ENCODE results near the gene C1QTNF12.

C1QTNF12 gene

DNA sequence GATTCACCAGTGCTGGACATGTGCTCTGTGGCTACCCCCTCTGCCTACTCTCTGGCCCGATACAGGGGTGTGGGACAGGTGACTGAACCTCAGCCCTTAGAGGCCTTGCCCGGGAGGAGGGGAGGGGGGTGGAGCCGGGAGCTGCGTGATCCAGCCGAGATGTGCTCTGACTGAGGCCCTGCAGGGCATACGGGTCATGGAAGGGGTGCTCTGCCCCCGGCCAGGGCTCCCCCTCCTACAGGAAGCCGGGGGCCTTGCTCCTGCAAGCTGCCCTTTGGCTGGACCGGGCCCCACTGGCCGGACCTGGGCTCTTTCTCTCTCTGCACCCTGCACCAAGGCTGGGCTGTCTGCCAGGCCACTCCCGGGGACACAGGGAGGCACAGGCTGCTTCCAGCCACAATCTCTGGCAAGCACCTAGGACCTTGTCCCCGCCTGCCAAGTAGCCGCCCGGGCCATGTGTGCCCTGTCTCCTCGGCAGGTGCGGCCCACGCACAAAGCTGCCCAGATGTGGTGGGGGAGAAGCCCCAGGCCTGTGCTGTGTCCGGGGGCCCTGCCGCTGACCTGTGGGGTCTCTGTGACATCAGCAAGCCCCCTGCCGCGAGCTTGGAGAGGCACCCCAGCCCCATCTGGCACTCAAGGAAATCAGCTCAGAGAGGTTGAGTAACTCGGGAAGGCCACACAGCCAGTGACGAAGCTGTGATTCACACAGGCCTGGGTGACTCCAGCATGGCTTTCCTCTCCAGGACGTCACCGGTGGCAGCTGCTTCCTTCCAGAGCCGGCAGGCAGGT, 35.2 kb upstream of the C1QTNF12 start:
- DNase-seq = no peak

DNA sequence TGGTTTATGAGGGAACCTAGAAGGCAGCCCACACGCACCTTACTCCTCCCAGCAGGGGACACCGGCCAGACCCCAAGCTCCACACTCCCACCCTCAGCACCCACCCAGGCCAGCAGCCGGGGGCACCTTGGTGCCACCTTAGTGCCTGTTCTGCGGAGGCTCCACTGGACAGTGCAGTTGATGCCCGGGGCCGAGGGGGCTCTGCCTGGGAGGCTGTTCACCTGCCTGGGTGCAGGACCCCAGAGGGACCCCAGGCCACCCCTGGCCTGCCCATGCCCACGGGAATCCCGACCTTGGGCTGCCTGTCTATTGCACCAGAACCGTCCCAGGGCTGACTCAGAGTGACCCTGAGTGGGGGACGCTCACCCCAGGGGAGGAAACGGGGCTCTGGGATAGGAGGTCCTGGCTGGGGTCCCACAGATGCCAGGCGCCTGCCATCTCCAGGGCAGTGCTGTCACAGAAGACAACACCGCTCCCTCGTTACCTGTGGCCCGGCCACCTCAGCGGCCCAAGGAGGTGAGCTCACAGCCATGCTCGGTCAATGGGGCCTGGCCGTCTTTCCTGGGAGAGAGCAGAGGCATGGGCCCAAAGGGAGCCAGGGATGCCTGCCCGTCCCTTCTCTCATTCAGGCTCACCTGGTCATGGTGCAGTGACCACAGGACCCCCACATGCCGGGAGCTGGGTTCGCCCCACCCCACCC, 34.4 kb upstream of the C1QTNF12 start:
- no peak for DNase-seq

DNA sequence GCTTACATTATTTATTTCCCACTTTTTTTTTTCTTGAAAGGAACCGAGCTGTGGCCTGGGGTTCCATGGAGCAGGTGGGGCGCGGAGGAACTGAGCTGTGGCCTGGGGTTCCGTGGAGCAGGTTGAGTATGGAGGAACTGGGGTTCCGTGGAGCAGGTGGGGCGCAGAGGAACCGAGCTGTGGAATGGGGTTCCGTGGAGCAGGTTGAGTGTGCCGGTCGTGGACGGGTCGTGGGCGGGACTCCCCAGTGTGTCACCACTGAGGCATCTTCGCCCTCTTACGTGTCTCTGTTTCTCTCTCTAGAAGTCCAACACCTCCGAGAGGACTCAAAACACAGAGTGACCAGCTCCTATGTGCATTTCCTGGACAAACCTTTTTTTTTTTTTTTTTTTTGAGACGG, 32.5 kb upstream of the C1QTNF12 start:
- no peak for DNase-seq

DNA sequence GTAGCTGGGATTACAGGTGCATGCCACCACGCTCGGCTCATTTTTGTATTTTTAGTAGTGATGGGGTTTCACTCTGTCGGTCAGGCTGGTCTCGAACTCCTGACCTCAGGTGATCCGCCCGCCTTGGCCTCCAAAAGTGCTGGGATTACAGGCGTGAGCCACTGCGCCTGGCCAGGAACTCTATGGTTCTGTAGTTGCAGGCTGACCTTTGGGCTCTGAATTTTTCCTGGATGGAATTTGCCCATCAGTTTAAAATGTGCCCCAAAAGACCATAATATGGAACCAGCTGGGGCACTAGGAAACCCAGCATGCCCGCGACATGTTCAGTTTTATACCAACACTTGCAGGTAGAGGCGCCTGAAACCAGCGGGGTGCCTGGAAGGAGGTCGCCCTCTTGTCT, 32.1 kb upstream of the C1QTNF12 start:
- no peak for DNase-seq

DNA sequence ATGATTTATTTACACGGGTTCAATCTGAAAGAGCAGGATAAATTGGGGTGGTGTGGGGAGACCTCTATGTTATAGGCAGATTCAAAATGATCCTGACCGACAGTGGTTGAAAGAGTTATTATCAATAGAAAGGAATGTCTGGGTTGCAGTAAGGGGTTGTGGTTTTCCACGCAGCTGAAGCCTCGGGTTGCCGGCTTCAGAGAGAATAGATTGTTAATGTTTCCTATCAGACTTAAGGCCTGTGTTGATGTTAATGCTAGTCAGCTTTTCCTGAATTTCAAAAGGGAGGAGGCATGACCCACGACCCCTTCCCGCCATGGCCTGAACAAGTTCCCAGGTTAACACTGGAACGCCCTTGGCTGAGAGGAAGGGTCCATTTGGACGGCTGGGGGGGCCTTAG, 29.3 kb upstream of the C1QTNF12 start:
- DNase-seq = no peak

DNA sequence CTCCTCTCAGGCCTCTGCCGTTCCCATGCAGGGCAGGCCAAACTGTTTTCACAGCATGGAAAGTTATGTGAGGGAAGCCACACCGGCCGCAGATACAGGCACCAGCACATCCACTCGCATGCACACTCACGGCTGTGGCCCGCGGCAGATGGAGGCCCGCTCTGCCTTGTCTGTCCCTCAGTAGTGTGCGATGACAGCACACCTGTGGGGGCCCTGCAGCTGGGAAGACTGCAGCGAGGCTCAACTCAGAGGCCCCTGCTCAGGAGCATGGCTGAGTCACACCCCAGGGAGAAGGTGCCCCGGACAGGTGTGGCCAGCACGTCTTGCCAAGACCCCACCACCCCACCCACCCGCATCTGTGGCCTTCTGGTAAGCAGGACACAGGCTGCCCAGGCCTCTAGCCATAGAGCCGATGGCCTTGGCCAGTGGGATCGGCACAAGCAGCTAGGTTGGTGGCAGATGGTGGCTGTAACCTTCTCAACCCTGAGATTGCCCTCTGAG, 28.5 kb upstream of the C1QTNF12 start:
- DNase-seq = no peak

DNA sequence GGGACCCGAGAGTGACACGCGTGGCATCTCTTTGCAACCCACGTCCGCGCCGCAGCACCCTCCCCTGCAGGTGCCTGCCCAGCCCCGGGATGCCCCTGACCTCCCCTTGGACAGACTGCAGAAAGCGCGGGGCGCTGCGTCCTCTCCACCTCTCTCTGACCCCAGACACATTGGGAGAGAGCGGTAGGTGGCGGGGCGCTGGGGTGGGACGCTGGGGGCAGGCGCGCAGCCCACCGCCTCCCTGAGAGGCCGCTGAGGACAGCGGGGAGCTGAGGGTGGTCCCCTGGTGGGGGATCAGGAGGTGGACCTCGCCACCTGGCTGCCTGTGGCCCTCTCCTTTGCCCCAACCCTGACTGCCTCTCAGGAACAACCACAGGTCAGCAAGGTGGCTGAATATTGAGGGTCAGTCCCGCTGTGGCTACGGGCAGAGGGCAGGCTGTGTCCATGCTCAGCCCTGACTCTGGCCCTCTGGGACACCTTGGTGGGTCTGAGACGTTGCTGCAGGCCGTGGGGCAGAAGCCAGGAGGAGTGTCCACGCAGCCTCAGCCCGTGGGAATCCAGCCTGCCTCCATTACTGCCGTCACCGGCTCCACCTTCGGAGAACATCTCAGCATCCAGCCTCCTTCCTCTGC, 27.9 kb upstream of the C1QTNF12 start:
- no peak for DNase-seq

DNA sequence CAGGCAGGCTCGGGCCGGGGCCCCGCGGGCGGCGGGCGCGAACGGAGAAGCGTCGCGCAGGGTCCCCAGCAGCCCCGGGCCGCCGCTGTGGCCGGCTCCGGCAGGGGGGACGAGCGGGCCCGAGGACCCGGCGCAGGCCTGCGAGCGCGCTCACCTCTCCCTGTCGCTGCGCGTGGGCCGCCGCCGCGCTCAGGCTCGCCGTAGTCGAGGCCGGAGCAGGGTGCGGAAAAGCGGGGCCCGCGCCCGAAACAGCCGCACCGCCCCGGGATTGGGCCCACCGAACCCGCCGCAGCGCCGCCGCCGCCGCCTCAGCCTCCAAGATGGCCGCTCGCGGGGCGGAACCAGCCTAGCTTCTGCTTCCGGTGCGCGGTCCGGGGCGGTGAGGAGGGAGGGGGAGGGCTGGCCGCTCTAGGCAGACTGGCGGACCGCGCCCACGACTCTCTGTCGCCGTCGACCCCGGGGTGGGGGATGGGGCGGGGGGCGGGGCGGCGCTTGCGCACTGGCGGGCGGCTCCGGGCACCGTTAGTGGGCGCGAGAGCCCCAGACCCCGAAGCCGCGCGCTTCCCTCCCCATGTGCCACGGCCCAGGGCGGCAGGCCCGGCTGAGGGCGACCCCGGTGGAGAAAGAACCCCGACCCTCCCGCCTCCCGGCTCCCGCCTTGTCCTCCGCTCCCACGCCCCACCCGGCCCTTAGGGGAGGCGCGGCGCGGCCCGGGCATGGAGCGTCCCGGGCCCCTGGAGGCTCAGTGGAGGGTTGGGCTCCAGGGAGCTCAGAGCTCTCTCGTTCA, 27.2 kb upstream of the C1QTNF12 start, which contains the start of gene UBE2J2:
Gene UBE2J2 (minus strand): TSS at position 343 of the 787 bp plus-strand sequence. CDS start 5,862 bp downstream, outside the sequence.
- peak; percentile 34 for DNase-seq

DNA sequence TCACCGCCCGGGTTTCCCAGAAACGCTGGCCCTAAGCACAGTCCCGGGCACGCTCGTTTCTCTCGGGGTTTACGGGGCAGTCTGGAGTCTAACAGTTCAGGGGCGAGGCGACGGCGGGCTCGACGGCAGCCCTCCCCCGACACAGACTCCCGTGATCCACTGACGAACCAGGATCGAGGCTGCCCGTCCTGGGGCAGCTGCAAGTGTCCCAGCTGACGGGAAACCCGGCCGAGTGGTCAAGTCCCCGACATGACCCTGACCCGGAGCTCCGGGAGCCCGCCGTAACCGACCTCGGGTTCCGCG, 26.6 kb upstream of the C1QTNF12 start:
- no peak for DNase-seq

DNA sequence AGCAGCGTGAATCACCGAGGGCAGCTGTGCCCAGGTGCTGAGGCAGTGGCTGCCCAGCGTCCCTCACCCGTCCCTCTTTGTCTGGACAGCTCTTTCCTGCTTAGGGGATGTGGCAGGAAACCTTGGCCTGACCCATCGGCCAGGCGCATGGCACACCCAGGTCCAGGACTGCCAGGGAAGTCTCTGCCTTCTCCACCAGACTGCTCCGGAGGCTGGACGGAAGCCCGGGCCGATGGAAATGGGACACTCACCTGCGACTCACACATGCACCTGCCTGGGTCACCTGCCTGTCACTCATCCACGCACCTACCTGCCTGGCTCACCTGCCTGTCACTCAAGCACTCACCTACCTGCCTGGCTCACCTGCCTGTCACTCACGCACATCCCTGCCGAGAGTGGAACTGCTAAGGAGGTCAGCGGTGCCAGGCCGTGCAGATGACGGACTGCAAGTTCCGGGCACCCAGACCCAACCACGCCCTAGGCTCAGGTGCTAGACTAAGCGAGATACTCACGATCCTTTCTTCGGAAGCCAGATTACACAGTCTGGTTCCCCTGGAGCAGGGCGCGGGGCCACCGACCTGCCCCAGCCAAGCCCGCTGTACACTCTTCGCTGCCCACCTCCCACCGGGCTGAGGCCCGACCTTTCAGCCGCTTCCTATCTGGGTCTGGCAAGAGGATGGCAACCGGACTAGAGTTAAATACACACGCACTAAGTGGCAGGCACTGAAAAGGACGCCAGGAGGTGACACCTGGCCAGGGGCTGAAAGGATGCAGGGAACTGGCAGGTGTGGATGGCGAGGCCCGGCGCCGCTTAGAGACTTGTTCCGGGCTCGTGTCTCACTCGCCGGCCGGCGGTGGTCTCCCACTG, 26.1 kb upstream of the C1QTNF12 start:
- no peak for DNase-seq

DNA sequence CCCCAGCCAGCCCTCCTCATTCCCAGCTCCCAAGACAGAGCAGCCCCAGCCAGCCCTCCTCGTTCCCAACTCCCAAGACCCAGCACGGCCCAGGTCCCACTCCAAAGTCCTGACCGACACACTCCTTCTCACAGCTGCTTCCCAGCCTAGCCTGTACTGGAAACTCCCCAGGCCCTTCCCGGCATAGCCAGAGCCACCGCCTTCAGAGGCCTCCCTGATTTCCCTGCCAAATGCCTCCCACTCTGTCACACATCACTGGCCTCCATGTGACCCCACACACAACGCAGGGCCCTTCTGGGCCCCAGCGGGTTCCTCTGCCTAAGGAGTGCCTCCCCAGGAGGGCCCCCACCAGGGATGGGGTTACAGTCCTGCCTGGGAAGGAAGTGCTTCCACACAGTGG, 24.3 kb upstream of the C1QTNF12 start:
- no peak for DNase-seq

DNA sequence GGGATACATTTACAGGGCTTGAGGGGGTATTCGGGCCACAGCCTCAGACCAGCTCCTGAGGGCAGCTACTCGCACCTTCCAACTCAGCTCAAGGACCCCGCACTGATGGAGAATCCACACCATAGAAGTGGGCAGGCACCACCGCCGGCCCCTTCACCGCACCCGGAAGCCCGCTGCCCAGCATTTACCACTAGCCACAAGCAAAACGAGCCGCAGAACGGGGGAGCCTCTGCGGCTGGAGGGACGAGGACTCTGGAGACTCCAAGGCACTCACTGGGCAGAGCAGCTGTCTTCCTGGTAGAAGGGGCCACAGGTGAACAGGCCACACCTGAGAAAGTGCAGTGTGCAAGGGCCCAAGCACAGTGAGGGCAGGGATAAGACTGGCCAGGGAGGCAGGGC, 21.8 kb upstream of the C1QTNF12 start:
- DNase-seq = no peak

DNA sequence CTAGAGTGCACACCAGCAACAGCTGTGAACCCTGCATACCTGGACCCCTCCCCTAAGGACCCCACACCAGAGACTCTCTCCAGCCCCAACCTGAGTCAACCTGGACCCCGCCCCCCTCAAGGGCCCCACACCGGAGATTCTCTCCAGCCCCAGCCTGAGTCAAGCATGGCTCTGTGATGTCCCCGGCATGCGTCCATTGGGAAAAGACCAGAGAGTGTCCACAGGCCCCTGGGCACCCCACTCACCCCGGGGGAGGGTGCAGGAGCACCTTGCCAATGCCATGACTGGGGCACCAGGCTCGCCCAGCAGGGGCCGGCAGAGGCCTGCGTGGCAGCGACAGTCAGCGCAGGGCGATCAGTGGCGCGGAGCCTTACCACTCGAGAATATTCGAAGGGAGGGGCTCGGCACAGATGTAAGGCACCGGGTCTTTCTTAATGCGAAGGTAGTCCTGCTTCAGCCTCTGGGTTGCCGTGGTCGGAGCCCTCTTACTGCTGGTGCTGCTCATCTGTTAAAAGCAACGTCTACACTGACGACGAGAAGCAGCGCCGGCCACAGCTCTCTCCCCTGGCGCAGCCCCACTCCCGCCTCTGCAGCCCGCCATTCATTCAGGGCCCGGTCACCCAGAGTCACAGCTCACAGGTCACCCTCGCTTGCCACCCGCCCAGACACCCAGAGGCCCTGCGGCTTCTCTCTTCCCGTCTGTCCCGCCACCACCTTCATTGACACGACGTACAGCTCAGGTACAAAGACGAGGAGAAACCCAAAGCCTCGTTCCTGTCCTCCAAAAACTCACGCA, 21.2 kb upstream of the C1QTNF12 start:
- no peak for DNase-seq

DNA sequence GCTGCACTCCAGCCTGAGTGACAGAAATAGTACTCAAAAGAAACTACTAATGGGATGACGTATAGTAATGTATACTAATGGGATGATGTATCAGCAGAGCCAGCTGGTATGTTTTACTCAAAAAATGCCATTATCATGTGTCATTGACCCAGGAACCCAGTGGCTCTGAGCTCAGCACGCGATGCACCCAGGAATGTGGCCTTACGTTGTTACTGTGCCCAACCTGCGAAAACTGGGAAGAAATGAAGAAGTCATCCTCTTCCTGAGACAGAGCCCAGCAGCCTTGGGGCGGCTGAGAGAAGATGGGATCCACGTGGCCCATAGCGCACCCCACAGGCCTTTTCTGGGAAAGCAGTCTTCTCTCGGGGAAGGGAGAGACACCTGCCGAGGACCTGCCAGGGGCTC, 18.3 kb upstream of the C1QTNF12 start:
- DNase-seq = no peak

DNA sequence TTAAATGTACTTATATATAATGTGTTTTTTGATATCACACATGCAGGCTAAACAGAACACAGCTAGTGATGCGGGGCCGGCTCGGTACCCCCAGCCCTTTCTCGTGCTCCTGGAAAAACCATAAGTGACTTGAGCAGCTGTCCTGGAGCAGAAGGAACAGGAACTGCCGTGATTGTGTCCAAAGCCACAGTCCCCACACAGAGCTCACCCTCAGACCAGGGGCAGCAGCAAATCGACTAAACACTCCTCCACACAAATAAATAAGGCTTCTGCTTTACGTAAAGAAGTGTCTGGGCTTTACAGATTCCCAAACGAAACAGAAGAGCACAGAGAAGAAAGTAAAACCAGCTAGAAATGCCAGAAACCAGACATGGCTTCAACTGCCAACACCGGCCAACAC, 17.5 kb upstream of the C1QTNF12 start:
- DNase-seq = no peak

DNA sequence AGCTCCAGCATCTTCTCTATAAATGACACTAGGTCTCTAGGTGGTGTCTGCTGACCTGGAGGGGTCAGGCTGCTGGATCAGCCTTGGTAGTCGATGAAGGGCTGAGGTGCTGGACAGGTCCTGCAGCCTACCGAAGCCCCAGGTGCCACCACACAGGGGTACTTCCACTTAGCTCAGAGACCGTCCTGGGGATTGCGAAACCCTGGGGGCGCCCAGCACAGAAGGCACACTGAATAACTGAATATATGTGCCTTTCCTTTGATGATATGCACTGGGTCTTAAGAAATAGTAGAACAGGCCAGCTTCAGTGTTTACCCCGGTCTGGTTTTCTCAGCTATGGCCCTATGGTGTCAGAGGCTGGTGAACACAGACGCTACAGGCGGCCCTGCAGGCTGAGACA, 16.2 kb upstream of the C1QTNF12 start:
- DNase-seq = no peak

DNA sequence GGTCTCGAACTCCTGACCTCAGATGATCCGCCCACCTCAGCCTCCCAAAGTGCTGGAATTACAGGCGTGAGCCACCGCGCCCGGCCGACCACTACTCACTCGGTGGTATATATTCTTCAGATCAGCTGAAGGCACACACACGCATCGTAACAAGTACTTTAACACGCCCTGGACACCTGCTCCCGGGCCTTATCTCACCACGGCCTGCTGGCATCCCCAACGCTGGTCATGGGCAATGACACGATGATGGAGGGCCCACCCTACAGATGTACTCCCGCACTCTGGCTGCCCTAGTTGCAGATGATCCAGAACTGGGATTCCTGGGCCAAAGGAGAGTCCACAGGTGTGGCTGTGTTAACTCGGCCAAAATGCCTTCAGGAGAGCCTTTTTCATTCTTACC, 15.5 kb upstream of the C1QTNF12 start:
- no peak for DNase-seq

DNA sequence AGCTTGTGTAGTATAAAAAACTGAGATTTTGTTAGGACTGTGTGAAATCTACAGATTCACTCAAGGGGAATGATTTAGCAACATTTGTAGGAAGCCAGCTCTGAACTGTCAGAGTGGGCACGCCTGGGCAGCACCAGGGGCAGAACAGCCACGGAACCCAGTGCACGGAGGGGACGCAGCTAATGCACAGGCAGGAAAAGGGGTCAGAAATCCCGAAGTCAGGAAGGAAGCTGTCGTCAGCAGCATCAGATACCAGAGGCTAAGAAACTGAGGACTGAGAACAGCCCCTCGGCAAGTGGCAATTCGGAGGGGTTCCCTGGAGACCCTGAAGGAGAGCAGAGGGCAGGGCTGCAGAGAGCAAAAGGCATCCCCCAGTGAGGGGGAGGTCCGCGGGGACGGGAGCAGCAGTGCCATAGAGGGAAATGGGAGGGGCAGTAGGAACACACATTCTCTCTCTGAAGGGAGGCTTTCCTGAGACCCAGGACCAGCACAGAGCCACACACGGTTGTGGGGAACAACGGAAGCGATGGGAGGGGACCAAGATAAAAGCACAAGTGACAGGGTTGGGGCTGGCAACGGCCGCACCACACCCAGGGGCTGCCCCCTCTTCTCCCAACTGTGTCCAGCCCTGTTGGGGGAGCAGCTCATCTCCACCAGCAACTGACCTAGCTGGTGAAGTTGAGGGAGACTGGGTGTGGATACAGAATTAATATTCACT, 14.5 kb upstream of the C1QTNF12 start:
- no peak for DNase-seq

DNA sequence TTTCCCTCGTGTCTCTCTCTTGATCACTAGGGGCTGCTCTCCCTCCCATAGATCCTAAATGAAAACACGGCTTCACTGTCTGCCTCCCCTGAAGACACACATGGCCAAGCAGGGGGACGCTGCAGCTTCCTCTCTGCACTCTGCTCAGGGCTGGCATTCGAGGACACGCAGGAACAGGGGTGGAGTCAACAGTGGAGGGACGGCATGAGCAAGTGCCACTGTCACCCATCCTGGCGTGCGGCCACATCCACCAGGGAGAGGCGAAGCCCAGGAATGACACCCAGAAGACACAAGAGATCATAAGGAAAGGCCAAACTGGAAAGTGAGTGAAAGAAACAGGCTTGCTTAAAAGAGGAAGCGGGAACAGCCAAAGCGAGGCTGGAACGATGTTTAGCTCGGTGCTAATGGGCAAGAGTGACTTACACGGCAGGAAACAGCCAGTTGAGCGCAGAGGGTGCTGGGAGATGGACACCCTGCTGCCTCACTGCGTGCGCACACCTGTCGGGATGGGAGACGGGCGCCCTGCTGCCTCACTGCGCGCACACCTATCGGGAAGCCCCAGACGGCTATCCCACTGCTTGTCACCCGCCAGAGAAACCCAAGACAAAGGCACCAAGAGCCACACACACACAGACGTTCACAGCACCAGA, 13.6 kb upstream of the C1QTNF12 start:
- no peak for DNase-seq

DNA sequence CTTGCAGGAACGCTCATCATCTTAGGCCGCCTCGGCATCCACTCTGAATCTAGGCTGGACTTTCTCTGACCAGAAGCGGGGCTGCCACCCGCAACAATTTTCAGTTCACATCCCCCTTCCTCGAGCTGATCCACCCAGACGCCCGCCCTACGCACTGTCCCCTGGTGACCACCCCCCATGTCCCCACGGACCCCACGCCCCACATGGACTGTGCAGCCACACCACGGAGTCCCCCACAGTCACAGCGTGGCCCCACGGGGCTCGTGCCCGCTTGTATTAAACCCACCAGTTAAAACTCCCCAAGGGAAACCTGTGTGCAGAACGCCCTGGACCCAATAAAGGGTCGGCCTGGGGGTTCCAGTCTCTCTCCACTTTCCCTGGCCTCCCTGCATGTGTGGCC, 13.0 kb upstream of the C1QTNF12 start:
- no peak for DNase-seq

Data from KG1 (cell line).